GM12878 (cell line): ENCODE measurements around the gene UBE2C. TPM values are rescaled to one million over a fixed set of nuclear protein-coding genes. Genes with fewer than 3 reads are reported as not detected.

Experiments used
- ATAC-seq: fragments of 200-7000 bp; cut with Tn5 transposase; 3 replicates; pipeline ENCODE4 v1.9.1; 2020; ENCODE audit warnings: mild to moderate bottlenecking, moderate library complexity
- BruUV-seq: library from RNA; stranded (reverse); fragments of 400-500 nt; replicated peaks from 2 replicates; lab custom pipeline; 2021; lab: Mats Ljungman, UMichigan
- CTCF ChIA-PET: fragments of 300-600 bp; sonication (Branson Sonifier 250); formaldehyde crosslinking; extraction: SDS; loops from one replicate; lab custom pipeline; 2021; ENCODE audit warnings: inconsistent platforms; lab: Yijun Ruan, JAX
- POLR2A ChIA-PET: fragments of 350-600 bp; formaldehyde crosslinking; extraction: SDS; loops from one replicate; lab custom pipeline; 2021; ENCODE audit warnings: inconsistent platforms; lab: Charles Lee
- RAD21 ChIA-PET: fragments of 300-600 bp; sonication (Branson Sonifier 250); formaldehyde crosslinking; loops from one replicate; lab custom pipeline; 2023; ENCODE audit warnings: antibody characterized with exemption; ENCODE audit not compliant: unreplicated experiment; lab: Charles Lee
- SMC1A ChIA-PET: fragments of 300-600 bp; sonication (Branson Sonifier 250); formaldehyde crosslinking; loops from one replicate; lab custom pipeline; 2023; ENCODE audit not compliant: unreplicated experiment, uncharacterized antibody; lab: Charles Lee
- DNase-seq: peaks from one replicate; pipeline ENCODE4 v3.0.0-alpha.2; 2011; ENCODE audit warnings: low read depth, low spot score
- FAIRE-seq: peaks from 3 replicates; lab custom pipeline; 2011; peaks lifted over from hg19 to GRCh38; lab: Jason Lieb, UNC
- H2AFZ ChIP-seq: 2 replicates; pipeline ENCODE4 v1.6.0; 2011; ENCODE audit warnings: low read depth, low read length, control low read depth; ENCODE audit not compliant: control insufficient read depth
- H3K27ac ChIP-seq: 2 replicates; pipeline ENCODE4 v1.5.1; 2011; ENCODE audit warnings: control low read depth; ENCODE audit not compliant: control insufficient read depth, insufficient read depth
- H3K27me3 ChIP-seq, 2 experiments: replicated peaks in 1 of 2; 2 replicates each; pipeline versions ENCODE4 v1.6.0 to v1.6.1; 2011; ENCODE audit warnings: low read length in 1 of 2; ENCODE audit not compliant: control insufficient read depth in 2 of 2, insufficient read depth in 2 of 2
- H3K36me3 ChIP-seq, 2 experiments: 2 replicates each; pipeline ENCODE4 v1.5.1; 2011; ENCODE audit warnings: low read length in 1 of 2; ENCODE audit not compliant: control insufficient read depth in 2 of 2, insufficient read depth in 2 of 2
- H3K4me1 ChIP-seq: 2 replicates; pipeline ENCODE4 v1.6.1; 2011; ENCODE audit warnings: mild to moderate bottlenecking, low read length, moderate library complexity, mixed read lengths; ENCODE audit not compliant: control insufficient read depth, insufficient read depth
- H3K4me2 ChIP-seq: 2 replicates; pipeline ENCODE4 v1.6.0; 2011; ENCODE audit warnings: control low read depth; ENCODE audit not compliant: control insufficient read depth, insufficient read depth
- H3K4me3 ChIP-seq: fragments of 200-600 bp; sonication (generic); 2 replicates; pipeline ENCODE4 v1.5.1; 2016
- H3K79me2 ChIP-seq: 2 replicates; pipeline ENCODE4 v1.6.0; 2011; ENCODE audit warnings: low read length; ENCODE audit not compliant: control insufficient read depth, insufficient read depth
- H3K9ac ChIP-seq: 2 replicates; pipeline ENCODE4 v1.8.0; 2011; ENCODE audit warnings: low read length, control low read depth, mixed read lengths; ENCODE audit not compliant: control insufficient read depth, insufficient read depth
- H3K9me3 ChIP-seq: replicated peaks from 3 replicates; pipeline ENCODE4 v1.5.1; 2011; ENCODE audit warnings: mild to moderate bottlenecking, low read length; ENCODE audit not compliant: control insufficient read depth, insufficient read depth
- H4K20me1 ChIP-seq: 2 replicates; pipeline ENCODE4 v1.6.0; 2011; ENCODE audit not compliant: control insufficient read depth, insufficient read depth
- ASH2L ChIP-seq: fragments of 300-600, 200-600 bp; sonication (generic); IDR thresholded peaks from 2 replicates; pipeline ENCODE4 v1.6.1; 2017; ENCODE audit warnings: low read depth, mild to moderate bottlenecking, borderline replicate concordance
- ATF2 ChIP-seq: IDR thresholded peaks from 2 replicates; pipeline ENCODE4 v1.6.1; 2012; ENCODE audit warnings: low read length, inconsistent platforms
- BRCA1 ChIP-seq: IDR thresholded peaks from 2 replicates; pipeline ENCODE4 v1.6.1; 2011; ENCODE audit warnings: low read depth, low read length, improper control_type of control experiment
- CHD4 ChIP-seq: fragments of 200-600 bp; sonication (generic); IDR thresholded peaks from 2 replicates; pipeline ENCODE4 v1.6.1; 2016; ENCODE audit warnings: mild to moderate bottlenecking
- ESRRA ChIP-seq: IDR thresholded peaks from 2 replicates; pipeline ENCODE4 v1.6.1; 2012; ENCODE audit warnings: mild to moderate bottlenecking, low read length, improper control_type of control experiment
- IKZF2 ChIP-seq, 2 experiments: fragments of 450-650 bp; IDR thresholded peaks; 2 replicates each; pipeline ENCODE4 v1.6.1; 2017; ENCODE audit warnings: mild to moderate bottlenecking in 2 of 2, moderate library complexity in 2 of 2
- JUNB ChIP-seq: IDR thresholded peaks from 2 replicates; pipeline ENCODE4 v1.6.1; 2016; ENCODE audit warnings: antibody characterized with exemption, mild to moderate bottlenecking
- MEF2B ChIP-seq: fragments of 450-650 bp; IDR thresholded peaks from 2 replicates; pipeline ENCODE4 v1.6.1; 2018; ENCODE audit warnings: mild to moderate bottlenecking, moderate library complexity; ENCODE audit not compliant: partially characterized antibody, poor library complexity, severe bottlenecking
- NFXL1 ChIP-seq: fragments of 450-650 bp; IDR thresholded peaks from 2 replicates; pipeline ENCODE4 v1.6.1; 2017; ENCODE audit warnings: antibody characterized with exemption, mild to moderate bottlenecking, borderline replicate concordance
- NFYB ChIP-seq: IDR thresholded peaks from 2 replicates; pipeline ENCODE4 v1.6.1; 2011; ENCODE audit warnings: low read depth, mild to moderate bottlenecking, low read length, improper control_type of control experiment, moderate library complexity; ENCODE audit not compliant: insufficient read depth
- SMAD5 ChIP-seq: IDR thresholded peaks from 2 replicates; pipeline ENCODE4 v1.6.1; 2016; ENCODE audit warnings: antibody characterized with exemption, low read depth
- SPI1 ChIP-seq: IDR thresholded peaks from 2 replicates; pipeline ENCODE4 v1.6.1; 2011; ENCODE audit warnings: low read depth, mild to moderate bottlenecking, low read length, moderate library complexity, borderline replicate concordance; ENCODE audit not compliant: insufficient read depth
- STAT3 ChIP-seq: IDR thresholded peaks from 2 replicates; pipeline ENCODE4 v1.6.1; 2011; ENCODE audit warnings: low read depth, low read length, improper control_type of control experiment
- SUZ12 ChIP-seq: fragments of 200-600 bp; sonication (generic); IDR thresholded peaks from one replicate; pipeline ENCODE4 v1.6.1; 2018; ENCODE audit warnings: antibody characterized with exemption, mild to moderate bottlenecking; ENCODE audit not compliant: unreplicated experiment
- TARDBP ChIP-seq: IDR thresholded peaks from 2 replicates; pipeline ENCODE4 v1.6.1; 2016; ENCODE audit warnings: borderline replicate concordance
- YBX1 ChIP-seq: fragments of 450-650 bp; IDR thresholded peaks from 2 replicates; pipeline ENCODE4 v1.6.1; 2016; ENCODE audit warnings: antibody characterized with exemption
- ZBED1 ChIP-seq: IDR thresholded peaks from 2 replicates; pipeline ENCODE4 v1.6.1; 2016; ENCODE audit warnings: borderline replicate concordance
- ZNF217 ChIP-seq: fragments of 450-650 bp; IDR thresholded peaks from 2 replicates; pipeline ENCODE4 v1.6.1; 2017; ENCODE audit warnings: antibody characterized with exemption, mild to moderate bottlenecking
- WGBS: methylation state at CpG from one replicate; pipeline ENCODE4 v1.1.6; 2016; ENCODE audit warnings: low lambda C conversion rate; ENCODE audit not compliant: insufficient replicate concordance, insufficient coverage; ENCODE audit errors: missing lambda C conversion rate; 5-methylcytosine and 5-hydroxymethylcytosine counted together
- in situ Hi-C: fragments of 300-500 bp; cut with MboI; formaldehyde crosslinking; loops from 9 replicates; pipeline ENCODE4 v1.14.3; 2018; ENCODE audit warnings: mixed read lengths
- intact Hi-C: fragments of 100-400 bp; cut with micrococcal nuclease; formaldehyde crosslinking; loops from one replicate; pipeline ENCODE4 v1.14.2; 2022; ENCODE audit not compliant: unreplicated experiment
- polyA plus RNA-seq, 11 experiments: library from polyadenylated mRNA; depleted of rRNA in 4 of 11; unstranded in 6 of 11; stranded (reverse) in 5 of 11; fragments of >200 nt; fragmentation: Nextera tagmentation in 4 of 11; fragmentation: Illumina TruSeq in 1 of 11; extraction: Ambion mirVana in 4 of 11; extraction: Trizol in 1 of 11; gene quantifications; 1 replicate in 1 of 11; 2 replicates in 10 of 11; pipeline versions ENCODE4 v1.2.1 to v1.2.3, GENCODE V29; 2011 to 2016; ENCODE audit warnings: inconsistent platforms in 2 of 11, missing spikeins in 2 of 11, low read depth in 1 of 11
- total RNA-seq, 4 experiments: library from RNA; depleted of rRNA in 3 of 4; stranded (reverse); fragments of >200 nt in 3 of 4; fragmentation: Illumina TruSeq in 1 of 4; extraction: Trizol in 1 of 4; gene quantifications; 2 replicates each; pipeline versions ENCODE4 v1.2.1 to v1.2.3, GENCODE V29; 2013 to 2021

Gene UBE2C
- total and polyA plus RNA-seq, 10 of the 15 experiments (the other 5 are each of a cell fraction or from before 2014, with no cell fraction given) = 86.2 to 412 (median 176) TPM

- no peak for FAIRE-seq
- Histone ChIP-seq H3K27me3 (no peaks in the 10 kb centered on the region), H4K20me1 (no peaks in the 10 kb centered on the region), H2AFZ (no peak overlapping the region), H3K36me3 (no peaks in the 10 kb centered on the region; a peak in 1 of 4 replicates), H3K9ac (no peak overlapping the region), H3K4me1 (peaks cover 3% of the 10 kb centered on the region), H3K4me3 (no peak overlapping the region), H3K9me3 (no peaks in the 10 kb centered on the region), H3K4me2 (no peak overlapping the region), H3K79me2 (no peaks in the 10 kb centered on the region), H3K27ac (no peak overlapping the region)
- ChIA-PET POLR2A (no interaction called here), CTCF (no interaction called here), RAD21 (no interaction called here), SMC1A (interaction anchor here (0.5 kb wide), 1 partner anchor 442 kb away, joined by 3 read pairs; no protein-coding TSS in a partner anchor)
- intact Hi-C loops = no loop called here
- in situ Hi-C loops = no loop called here
- TF ChIP-seq BRCA1 = no peak
- no peak for TF ChIP-seq CHD4
- TF ChIP-seq ASH2L = no peak
- TF ChIP-seq SMAD5 = no peak
- no peak for TF ChIP-seq NFYB
- TF ChIP-seq MEF2B = no peak
- TF ChIP-seq ZBED1 = no peak
- TF ChIP-seq ESRRA = no peak
- WGBS = 99% methylated on average over 5 of the region's 5 CpGs
- no peak for ATAC-seq
- DNase-seq = no peak
- BruUV-seq = no TSS peak
Observed at GRCh38 chr20:45835825-45836224, 23.4 kb downstream of the UBE2C start.

- ATAC-seq (no peak), FAIRE-seq (no peak), DNase-seq (no peak)
- SMC1A ChIA-PET = interaction anchor here (0.6 kb wide), 1 partner anchor 23 kb away, joined by 4 read pairs; no protein-coding TSS in a partner anchor
- Histone ChIP-seq H3K4me2 (no peak overlapping the region), H4K20me1 (no peaks in the 10 kb centered on the region), H3K9ac (no peak overlapping the region), H3K36me3 (peaks cover 0 to 2% of the 10 kb centered on the region in 2 experiments; a peak in 2 of 4 replicates), H3K4me3 (no peak overlapping the region), H3K27ac (no peak overlapping the region), H3K4me1 (peaks cover 5% of the 10 kb centered on the region), H3K79me2 (no peaks in the 10 kb centered on the region), H3K27me3 (no peaks in the 10 kb centered on the region), H3K9me3 (no peaks in the 10 kb centered on the region), H2AFZ (no peak overlapping the region)
- in situ Hi-C loops = no loop called here
- CTCF ChIA-PET = interaction anchor here (0.7 to 1.0 kb wide), 2 partner anchors 12 to 38 kb away, joined by 3 to 4 read pairs; no protein-coding TSS in a partner anchor
- intact Hi-C loops = no loop called here
- TSS peak; percentile 27 for BruUV-seq
- POLR2A ChIA-PET = no interaction called here
- RAD21 ChIA-PET = no interaction called here
- 100% methylated on average over 1 of the region's 1 CpG for WGBS
- TF ChIP-seq SUZ12 (no peak), IKZF2 (IDR thresholded peaks at IDR 0.05) (no peak), YBX1 (no peak), TARDBP (no peak), SPI1 (no peak), JUNB (no peak), ZNF217 (no peak), STAT3 (no peak), NFXL1 (no peak), ATF2 (no peak)
Observed at GRCh38 chr20:45836841-45837240, 24.4 kb downstream of the UBE2C start.
